NCI-H345 (cell line): ENCODE data around the gene AGPAT4.
"Not testable (repeated sequence)": the region's sequence is repeated elsewhere in the genome, so short reads cannot be mapped to it uniquely, and the experiment has no call there.

Source experiments
- DNase-seq: peaks from one replicate; lab custom pipeline; 2025; lab: John Stamatoyannopoulos, UW

The AGPAT4 gene, protein sequence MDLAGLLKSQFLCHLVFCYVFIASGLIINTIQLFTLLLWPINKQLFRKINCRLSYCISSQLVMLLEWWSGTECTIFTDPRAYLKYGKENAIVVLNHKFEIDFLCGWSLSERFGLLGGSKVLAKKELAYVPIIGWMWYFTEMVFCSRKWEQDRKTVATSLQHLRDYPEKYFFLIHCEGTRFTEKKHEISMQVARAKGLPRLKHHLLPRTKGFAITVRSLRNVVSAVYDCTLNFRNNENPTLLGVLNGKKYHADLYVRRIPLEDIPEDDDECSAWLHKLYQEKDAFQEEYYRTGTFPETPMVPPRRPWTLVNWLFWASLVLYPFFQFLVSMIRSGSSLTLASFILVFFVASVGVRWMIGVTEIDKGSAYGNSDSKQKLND

GRCh38 chr6:161273752-161274487, at the start of gene AGPAT4:
AGPAT4 (minus strand) TSS chr6:161274061; CDS start chr6:161232213, 41,848 bp downstream.
- DNase-seq = peak; percentile 87

- DNase-seq = no peak
Observed at GRCh38 chr6:161319231-161319630, 45.4 kb upstream of the AGPAT4 start.

- no peak for DNase-seq
Observed at GRCh38 chr6:161318456-161318855, 44.6 kb upstream of the AGPAT4 start.

- DNase-seq = no peak
Observed at GRCh38 chr6:161316531-161316930, 42.7 kb upstream of the AGPAT4 start.

GRCh38 chr6:161315246-161315917, 41.5 kb upstream of the AGPAT4 start:
- not testable (repeated sequence) for DNase-seq

DNA sequence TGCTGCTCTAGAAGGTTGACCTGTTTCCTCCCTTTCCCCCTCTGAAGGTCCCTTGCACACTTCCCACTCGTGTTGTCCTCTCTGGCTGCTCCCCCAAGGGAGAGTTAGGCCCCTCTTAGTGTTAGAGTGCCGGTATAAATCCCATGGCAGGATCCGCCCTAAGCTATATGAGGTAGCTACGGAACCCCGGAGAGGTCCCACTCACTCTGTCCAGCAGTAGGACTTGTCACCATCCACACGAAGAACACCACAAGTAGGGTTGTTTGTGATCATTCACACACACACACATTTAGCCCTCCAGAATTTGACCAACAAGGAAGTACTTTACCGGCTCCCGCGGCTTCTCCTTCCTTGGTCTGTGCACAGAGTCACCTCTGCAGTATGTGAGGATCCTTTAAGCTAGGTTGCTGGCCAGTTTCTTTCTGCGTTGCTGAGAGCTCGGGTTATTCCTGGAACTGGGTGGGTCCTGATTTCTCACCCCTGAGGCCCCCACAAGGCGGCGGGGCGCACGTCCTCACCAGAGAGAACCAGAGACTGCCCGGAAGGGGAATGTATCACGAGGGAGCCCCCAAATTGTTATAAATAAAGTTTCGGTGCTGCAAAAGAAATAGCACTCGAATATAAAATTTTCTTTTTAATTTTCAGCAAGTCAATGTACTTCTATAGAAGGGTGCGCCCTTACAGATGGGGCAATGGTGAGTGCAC, 40.8 kb upstream of the AGPAT4 start:
- not testable (repeated sequence) for DNase-seq

GRCh38 chr6:161313940-161314509, 40.2 kb upstream of the AGPAT4 start:
- no peak for DNase-seq

DNA sequence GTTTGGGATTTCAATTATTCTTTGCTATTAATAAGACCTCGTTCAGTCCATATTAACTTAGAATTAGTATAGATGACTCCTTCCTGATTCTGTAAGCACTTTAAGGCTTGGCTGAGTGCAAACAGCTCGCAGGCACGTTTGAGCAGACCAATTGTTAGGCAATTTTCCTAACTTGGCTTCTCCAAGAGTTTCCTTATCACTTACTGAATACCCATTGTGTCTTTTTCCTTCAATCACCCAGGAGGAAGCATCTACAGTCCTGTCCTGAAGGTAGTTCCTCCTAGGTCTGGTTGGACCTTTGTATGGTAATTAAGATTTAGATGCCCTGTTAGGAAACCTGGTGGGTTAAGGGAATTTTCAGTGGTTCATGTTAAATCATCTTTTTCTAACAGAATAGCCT, 39.6 kb upstream of the AGPAT4 start:
- not testable (repeated sequence) for DNase-seq

DNA sequence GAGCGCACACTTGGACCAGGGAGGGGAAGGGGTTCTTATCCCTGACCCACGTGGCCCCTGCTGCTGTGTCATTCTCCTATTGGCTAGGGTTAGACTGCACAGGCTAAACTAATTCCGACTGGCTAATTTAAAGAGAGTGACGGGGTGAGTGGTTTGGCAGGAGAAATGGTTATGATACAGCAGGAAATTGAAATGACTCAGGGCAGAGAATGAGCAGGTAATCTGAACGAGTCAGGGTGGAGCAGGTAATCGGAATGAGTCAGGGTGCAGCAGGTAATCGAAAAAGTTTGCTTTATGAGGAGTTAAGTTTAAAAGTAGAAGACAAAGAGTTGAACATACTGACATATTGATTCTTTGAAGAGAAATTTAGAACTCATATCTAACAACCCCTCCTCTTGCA, 35.9 kb upstream of the AGPAT4 start:
- DNase-seq = not testable (repeated sequence)

GRCh38 chr6:161308075-161308655, 34.3 kb upstream of the AGPAT4 start:
- no peak for DNase-seq

DNA sequence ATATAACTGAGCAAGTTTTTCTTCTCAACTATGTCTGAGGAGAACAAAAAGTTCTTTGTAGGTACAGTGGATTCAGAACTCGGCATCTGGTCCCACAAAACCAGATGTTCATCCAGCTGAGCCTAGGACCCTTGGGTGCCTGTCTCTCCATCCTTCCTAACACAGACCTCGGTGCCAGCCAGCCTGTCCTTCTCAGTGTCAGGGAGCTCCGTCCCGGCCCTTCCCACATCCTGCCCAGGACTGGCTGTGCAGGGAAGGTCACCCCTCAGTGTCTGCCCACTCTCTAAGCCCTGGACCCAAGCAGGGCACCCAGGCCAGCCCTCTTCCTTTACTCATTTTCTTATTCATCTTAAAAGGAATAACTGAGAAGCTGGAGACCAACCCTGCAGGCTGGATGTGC, 32.0 kb upstream of the AGPAT4 start:
- no peak for DNase-seq

- DNase-seq = no peak
Observed at GRCh38 chr6:161303628-161304340, 29.9 kb upstream of the AGPAT4 start.

GRCh38 chr6:161302949-161303348, 29.1 kb upstream of the AGPAT4 start:
- no peak for DNase-seq

DNA sequence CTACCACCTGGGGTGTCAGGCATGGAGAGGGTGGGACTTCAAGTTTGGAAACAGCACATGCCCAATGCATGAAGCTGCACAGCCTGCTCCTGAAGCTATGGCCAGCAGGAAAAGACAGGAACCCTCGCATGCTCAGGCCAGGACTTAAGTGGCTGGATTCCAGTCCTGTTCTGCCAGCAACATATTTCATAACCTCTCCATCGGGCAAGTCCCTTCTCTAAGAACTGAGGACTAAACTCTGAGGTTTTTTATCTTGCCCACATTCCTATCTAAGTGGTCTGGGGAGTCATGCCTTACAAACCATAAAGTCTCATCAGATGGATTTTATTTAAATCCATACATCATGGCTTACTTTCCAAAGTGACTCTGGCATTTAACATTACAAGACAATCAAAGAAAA, 27.5 kb upstream of the AGPAT4 start:
- DNase-seq = no peak

DNA sequence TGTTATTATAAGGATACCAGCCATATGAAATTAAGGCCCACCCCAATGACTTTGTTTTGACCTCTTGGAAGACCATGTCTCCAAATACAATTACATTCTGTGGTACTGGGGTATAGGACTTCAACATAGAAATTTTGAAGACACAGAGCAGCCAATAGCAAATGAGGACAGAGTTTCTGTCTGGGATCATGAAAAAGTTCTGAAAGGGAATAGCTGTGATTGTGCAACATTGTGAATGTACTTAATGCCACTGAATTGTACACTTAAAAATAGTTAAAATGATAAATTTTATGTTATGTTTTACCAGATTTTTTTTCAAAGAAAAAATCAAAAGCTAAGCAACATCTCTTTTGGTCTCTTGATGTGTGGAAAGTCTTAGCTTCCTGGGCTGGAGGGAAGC, 27.0 kb upstream of the AGPAT4 start:
- DNase-seq = no peak

GRCh38 chr6:161299726-161300125, 25.9 kb upstream of the AGPAT4 start:
- DNase-seq = no peak

GRCh38 chr6:161295784-161296183, 21.9 kb upstream of the AGPAT4 start:
- DNase-seq = no peak

GRCh38 chr6:161292650-161293281, 18.9 kb upstream of the AGPAT4 start:
- DNase-seq = no peak

- no peak for DNase-seq
Observed at GRCh38 chr6:161292145-161292544, 18.3 kb upstream of the AGPAT4 start.

DNA sequence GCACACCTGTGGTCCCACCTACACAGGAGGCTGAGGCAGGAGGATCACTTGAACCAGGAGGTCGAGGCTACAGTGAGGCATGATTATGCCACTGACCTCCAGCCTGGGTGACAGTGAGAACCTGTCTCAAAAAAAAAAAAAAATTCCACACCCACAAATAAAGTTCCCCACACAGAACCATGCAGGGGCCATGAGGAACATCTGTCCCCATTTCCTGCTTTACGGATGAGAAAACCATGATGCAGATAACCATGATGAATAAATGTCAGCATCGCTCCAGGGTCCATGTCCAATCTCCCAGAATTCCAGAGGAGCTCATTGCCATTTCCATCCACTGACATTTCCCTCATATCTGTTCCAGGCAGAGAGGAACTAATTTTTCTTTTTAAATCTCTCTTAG, 16.9 kb upstream of the AGPAT4 start:
- no peak for DNase-seq
